Measurements from ENCODE around the gene GLIS2. TPM values are rescaled to one million over a fixed set of nuclear protein-coding genes. Genes with fewer than 3 reads are reported as not detected.

Gene GLIS2
- total RNA-seq, 1 donor from 2014 or later, result 62.8 TPM

DNA sequence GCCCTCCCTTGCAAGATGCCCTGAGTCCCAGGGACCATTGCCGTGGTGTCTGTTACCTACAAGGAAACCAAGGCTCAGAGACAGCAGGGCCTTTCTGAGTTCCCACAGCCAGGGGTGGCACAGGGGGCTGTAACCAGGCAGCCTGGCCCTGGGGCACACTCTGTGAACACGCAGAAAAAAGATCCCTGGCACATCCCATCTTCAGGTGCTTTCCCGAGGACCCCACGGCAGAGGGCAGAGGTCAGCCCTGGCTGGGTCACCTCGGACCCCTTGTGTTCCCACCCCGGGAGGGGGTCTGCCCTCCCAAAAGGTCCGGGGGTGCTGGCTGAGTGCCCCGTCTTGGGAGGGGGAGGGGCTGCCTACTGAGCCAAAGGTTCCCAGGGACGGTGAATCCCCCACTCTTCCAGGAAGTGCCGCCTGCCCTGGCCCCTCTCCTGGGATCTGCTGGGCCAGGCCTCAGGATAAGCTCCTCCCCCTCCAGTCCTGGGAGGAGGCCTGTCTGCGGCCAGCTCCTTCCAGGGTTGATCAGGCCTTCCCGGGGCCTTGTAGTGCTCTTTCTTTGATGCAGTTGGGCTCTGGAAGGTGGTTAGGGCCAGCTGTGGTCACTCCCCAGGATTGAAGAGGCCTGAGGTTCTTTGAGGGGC is 8.1 kb downstream of the GLIS2 start:
- Mint-ChIP-seq H3K9me3 (ENCODE audit: low read depth) (no peaks in the 10 kb centered on the region), H3K27ac (ENCODE audit: unreplicated experiment) (peak overlapping the region; percentile 76), H3K4me1 (ENCODE audit: low read depth) (peaks cover 73% of the 10 kb centered on the region), H3K27me3 (ENCODE audit: low read depth) (no peaks in the 10 kb centered on the region), H3K36me3 (ENCODE audit: low read depth) (no peaks in the 10 kb centered on the region), H3K4me3 (ENCODE audit: unreplicated experiment) (no peak overlapping the region)
- TF ChIP-seq, protein P1, sequence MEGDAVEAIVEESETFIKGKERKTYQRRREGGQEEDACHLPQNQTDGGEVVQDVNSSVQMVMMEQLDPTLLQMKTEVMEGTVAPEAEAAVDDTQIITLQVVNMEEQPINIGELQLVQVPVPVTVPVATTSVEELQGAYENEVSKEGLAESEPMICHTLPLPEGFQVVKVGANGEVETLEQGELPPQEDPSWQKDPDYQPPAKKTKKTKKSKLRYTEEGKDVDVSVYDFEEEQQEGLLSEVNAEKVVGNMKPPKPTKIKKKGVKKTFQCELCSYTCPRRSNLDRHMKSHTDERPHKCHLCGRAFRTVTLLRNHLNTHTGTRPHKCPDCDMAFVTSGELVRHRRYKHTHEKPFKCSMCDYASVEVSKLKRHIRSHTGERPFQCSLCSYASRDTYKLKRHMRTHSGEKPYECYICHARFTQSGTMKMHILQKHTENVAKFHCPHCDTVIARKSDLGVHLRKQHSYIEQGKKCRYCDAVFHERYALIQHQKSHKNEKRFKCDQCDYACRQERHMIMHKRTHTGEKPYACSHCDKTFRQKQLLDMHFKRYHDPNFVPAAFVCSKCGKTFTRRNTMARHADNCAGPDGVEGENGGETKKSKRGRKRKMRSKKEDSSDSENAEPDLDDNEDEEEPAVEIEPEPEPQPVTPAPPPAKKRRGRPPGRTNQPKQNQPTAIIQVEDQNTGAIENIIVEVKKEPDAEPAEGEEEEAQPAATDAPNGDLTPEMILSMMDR (IDR thresholded peaks at IDR 0.05), result no peak
- no peak for DNase-seq (ENCODE audit: low spot score)

DNA sequence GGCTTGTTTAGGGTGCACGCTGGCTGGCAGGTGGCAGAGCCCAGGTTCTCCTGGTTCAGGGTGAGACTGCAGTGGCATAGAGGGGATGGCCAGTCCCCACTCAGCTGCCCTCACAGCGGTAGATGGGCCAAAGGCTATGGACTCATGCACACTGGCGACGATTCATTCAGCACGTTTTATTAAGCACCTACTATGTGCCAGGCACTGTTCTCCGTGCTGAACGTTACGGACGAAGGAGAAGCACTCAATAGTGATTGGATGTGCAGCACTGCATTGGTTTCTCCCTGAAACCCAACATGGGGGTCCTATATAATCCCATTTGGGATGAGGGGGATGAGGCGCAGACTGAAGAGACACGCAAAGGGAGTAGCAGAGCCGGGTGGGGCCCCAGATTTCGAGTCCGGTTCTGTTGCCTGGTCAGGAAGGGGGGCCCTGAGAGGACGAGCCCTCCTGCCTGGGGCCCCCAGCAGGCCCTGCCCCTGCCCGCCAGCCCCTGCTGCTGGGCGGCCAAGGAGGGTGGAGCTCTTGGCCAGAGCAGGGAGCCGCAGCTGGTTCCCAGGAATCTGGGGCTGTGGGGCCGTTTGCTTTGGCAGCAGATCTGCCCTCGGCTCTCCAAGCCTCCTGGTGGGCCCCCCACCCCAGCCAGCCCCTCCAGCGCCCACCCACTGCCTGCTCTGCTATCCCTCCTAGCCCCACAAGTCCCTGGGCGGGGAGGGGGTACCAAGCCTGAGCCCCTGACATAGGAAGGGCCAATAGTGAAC is 8.8 kb downstream of the GLIS2 start:
- TF ChIP-seq, protein P1 (IDR thresholded peaks at IDR 0.05), result no peak
- H3K27me3 Mint-ChIP-seq (ENCODE audit: low read depth), result no peaks in the 10 kb centered on the region
- H3K36me3 Mint-ChIP-seq (ENCODE audit: low read depth), result no peaks in the 10 kb centered on the region
- H3K9me3 Mint-ChIP-seq (ENCODE audit: low read depth), result no peaks in the 10 kb centered on the region
- peaks cover 73% of the 10 kb centered on the region for H3K4me1 Mint-ChIP-seq (ENCODE audit: low read depth)
- peak overlapping the region; percentile 76 for H3K27ac Mint-ChIP-seq (ENCODE audit: unreplicated experiment)
- H3K4me3 Mint-ChIP-seq (ENCODE audit: unreplicated experiment), result no peak overlapping the region
- DNase-seq (ENCODE audit: low spot score), result no peak

DNA sequence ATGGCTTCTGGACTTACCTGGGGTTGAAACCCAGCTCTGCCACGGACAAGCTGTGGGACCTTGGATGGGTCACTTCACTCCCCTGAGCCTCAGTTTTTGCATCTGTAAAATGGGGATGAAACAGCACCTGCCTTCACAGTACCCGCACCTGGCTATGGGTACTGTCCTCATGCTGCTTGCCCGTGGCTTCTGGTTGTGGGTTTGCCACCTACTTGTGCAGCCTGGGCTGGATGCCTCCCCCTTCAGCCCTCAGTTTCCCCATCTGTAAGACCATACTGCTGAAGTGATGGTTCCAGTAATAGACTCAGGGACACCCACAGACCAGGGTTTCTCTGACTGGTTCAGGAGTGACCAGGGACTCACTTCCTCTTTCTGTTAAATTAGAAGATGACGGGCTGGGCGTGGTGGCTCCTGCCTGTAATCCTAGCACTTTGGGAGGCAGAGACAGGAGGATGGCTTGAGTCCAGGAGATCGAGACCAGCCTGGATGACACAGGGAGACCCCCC is 9.4 kb downstream of the GLIS2 start:
- no peaks in the 10 kb centered on the region for H3K9me3 Mint-ChIP-seq (ENCODE audit: low read depth)
- H3K27me3 Mint-ChIP-seq (ENCODE audit: low read depth), result no peaks in the 10 kb centered on the region
- peaks cover 72% of the 10 kb centered on the region for H3K4me1 Mint-ChIP-seq (ENCODE audit: low read depth)
- TF ChIP-seq, protein P1 (IDR thresholded peaks at IDR 0.05), result no peak
- peak overlapping the region; percentile 83 for H3K27ac Mint-ChIP-seq (ENCODE audit: unreplicated experiment)
- no peaks in the 10 kb centered on the region for H3K36me3 Mint-ChIP-seq (ENCODE audit: low read depth)
- H3K4me3 Mint-ChIP-seq (ENCODE audit: unreplicated experiment), result no peak overlapping the region
- DNase-seq (ENCODE audit: low spot score), result no peak

DNA sequence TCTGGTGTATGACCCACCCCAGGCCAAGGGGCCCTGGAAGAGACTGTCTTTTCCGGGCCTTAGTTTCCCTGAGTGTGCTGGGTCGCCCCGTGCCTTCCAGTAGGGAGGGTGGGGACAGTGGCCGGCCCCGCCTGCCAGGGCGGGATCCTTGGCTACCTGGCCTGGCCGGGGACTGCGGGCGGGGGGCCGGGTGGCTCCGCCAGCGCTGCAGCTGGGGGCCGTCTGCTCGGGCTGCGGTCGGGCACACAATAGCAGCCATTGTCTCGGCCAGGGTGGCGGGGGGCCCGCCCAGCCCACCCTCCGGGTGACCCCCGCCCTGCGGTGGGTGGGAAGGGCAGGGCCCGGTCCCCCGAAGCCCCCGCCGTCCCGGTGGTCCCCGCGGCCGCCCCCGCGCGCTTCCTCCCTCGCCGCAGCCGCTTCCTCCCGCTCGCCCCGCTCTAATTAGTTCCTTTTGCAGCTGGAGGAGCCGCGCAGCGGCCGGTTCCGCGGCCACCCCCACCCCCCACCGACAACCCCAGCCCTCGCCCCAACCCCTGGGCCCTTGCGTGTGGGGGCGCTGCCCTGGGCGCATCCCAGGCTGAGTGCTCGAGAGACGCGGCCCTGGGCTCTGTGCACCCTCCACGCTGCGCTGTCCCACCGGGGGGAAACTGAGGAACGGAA is 11.6 kb downstream of the GLIS2 start:
- Mint-ChIP-seq H3K27ac (ENCODE audit: unreplicated experiment) (no peak overlapping the region), H3K4me1 (ENCODE audit: low read depth) (peaks cover 58% of the 10 kb centered on the region), H3K9me3 (ENCODE audit: low read depth) (no peaks in the 10 kb centered on the region), H3K27me3 (ENCODE audit: low read depth) (no peaks in the 10 kb centered on the region), H3K4me3 (ENCODE audit: unreplicated experiment) (no peak overlapping the region), H3K36me3 (ENCODE audit: low read depth) (no peaks in the 10 kb centered on the region)
- TF ChIP-seq, protein P1 (IDR thresholded peaks at IDR 0.05), result no peak
- DNase-seq (ENCODE audit: low spot score), result no peak
